ENCODE measurements around the gene FXYD6. TPM values are rescaled to one million over a fixed set of nuclear protein-coding genes. Genes with fewer than 3 reads are reported as not detected.
"Not testable (repeated sequence)": the region's sequence is repeated elsewhere in the genome, so short reads cannot be mapped to it uniquely, and the experiment has no call there.

The FXYD6 gene
- total and polyA plus RNA-seq, 8 donors, result 41.4 to 188 (median 157) TPM

GRCh38 chr11:117866526-117866925 lies 9.9 kb downstream of the FXYD6 start:
- Histone ChIP-seq H3K4me1 (peaks cover 9 to 11% of the 10 kb centered on the region in 2 donors), H3K36me3 (no peaks in the 10 kb centered on the region), H3K27ac (no peak overlapping the region), H3K4me3 (no peak overlapping the region), H3K27me3 (no peaks in the 10 kb centered on the region), H3K9me3 (no peaks in the 10 kb centered on the region)
- ATAC-seq, result no peak
- DNase-seq, result no peak
- intact Hi-C loops (cut with DNase I), result no loop called here
- TF ChIP-seq CTCF (IDR thresholded peaks at IDR 0.05), result no peak

DNA sequence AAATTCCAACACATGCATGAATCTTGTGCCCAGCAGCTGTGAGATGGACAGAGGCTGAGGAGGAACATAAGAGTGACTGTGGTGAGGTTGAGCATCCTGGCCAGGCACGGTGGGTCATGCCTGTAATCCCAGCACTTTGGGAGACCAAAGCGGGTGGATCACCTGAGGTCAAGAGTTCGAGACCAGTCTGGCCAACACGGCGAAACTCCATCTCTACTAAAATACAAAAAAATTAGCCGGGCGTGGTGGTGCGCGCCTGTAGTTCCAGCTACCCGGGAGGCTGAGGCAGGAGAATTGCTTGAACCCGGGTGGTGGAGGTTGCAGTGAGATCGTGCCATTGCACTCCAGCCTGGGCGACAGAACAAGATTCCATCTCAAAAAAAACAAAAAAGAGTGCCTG lies 10.9 kb downstream of the FXYD6 start:
- ATAC-seq; intact Hi-C loops (cut with DNase I): not testable (repeated sequence)

DNA sequence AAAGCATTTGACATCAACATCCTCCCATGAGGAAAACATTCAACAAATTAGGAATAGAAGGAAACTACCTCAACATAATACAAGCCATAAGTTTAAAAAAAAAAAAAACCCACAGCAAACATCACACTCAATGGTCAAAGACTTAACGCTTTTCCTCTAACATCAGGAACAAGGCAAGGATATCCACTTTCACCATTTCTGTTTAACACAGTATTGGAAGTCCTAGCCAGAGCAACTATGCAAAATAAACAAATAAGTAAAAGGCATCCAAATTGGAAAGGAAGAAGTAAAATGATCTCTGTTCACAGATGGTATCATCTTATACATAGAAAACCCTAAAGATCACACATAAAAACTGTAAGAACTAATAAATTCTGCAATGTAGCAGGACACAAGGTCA lies 13.1 kb downstream of the FXYD6 start:
- H3K4me3 ChIP-seq, result no peak overlapping the region
- no peaks in the 10 kb centered on the region for H3K27me3 ChIP-seq
- ATAC-seq (no peak), DNase-seq (no peak)
- H3K27ac ChIP-seq, result no peak overlapping the region
- H3K4me1 ChIP-seq, result peaks cover 11 to 18% of the 10 kb centered on the region in 2 donors
- intact Hi-C loops (cut with DNase I), result no loop called here
- no peak for TF ChIP-seq CTCF (IDR thresholded peaks at IDR 0.05)
- no peaks in the 10 kb centered on the region for H3K9me3 ChIP-seq
- no peaks in the 10 kb centered on the region for H3K36me3 ChIP-seq

More for the DNA sequence above, 10.9 kb downstream of the FXYD6 start:
- not testable (repeated sequence) for H3K4me3 ChIP-seq, DNase-seq, H3K27me3 ChIP-seq, H3K27ac ChIP-seq, H3K9me3 ChIP-seq, H3K36me3 ChIP-seq
- peaks cover 11 to 18% of the 10 kb centered on the region in 2 donors for H3K4me1 ChIP-seq

DNA sequence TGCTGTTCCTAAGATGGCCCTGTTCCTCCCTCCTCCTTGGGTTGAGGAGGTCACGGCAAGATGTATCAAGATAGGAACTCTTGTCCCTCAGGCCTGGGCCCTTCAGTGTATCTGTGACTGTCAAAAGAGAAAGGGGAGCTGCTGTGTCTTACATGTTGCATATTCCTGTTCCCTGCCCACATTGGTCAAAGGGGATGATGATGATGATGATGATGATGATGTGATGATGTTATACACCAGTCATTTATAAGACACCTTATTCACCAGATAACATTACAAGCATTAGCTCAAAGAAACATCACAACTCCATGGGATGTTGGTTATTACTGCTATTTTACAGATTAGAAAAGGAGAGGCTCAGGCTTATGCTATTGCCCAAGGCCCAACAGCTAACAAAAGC lies 13.7 kb downstream of the FXYD6 start:
- H3K9me3 ChIP-seq, result no peaks in the 10 kb centered on the region
- peak overlapping the region; percentile 54 to 69 for H3K27ac ChIP-seq
- no peaks in the 10 kb centered on the region for H3K36me3 ChIP-seq
- H3K4me1 ChIP-seq, result peaks cover 11 to 25% of the 10 kb centered on the region in 2 donors
- no peak for DNase-seq
- TF ChIP-seq CTCF (IDR thresholded peaks at IDR 0.05), result no peak
- H3K27me3 ChIP-seq, result no peaks in the 10 kb centered on the region
- intact Hi-C loops (cut with DNase I), result no loop called here
- ATAC-seq, result no peak
- no peak overlapping the region for H3K4me3 ChIP-seq

DNA sequence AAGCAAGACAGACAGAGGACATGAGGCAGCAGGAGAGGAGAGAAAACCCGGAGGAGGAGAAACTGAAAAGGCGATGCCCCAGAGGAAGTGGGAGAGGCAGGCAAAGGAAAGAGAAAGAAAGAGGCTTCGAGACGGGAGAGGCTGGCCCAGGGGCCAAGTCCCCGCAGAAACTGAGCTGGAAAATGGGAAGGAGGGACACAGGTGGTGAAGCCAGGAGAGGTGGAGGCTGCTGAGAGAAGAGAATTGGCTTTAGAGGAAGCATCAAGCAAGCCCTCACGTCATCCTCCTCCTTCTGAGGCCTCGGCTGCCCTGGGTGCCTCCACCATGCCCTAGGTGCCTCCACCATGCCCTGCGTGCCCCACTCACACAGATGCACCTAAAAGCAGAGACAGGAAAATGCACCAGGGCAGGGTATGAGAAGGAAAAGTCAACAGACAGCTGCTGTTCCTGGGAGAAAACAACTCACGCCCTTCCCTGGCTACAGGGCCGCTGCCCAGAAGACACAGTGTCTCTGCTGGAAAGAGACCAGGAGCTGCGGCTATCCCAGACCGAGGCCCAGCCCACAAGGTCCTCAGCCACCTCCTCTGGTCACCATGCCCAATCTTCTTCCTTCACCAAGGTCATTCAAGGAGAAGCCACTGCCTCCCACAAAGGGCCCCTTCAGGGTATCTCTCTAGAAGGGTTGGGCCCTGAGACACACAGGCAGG lies 14.3 kb downstream of the FXYD6 start:
- no peaks in the 10 kb centered on the region for H3K9me3 ChIP-seq
- H3K27me3 ChIP-seq, result no peaks in the 10 kb centered on the region
- intact Hi-C loops (cut with DNase I), result no loop called here
- peaks cover 11 to 30% of the 10 kb centered on the region in 2 donors for H3K4me1 ChIP-seq
- DNase-seq (no peak), ATAC-seq (no peak)
- no peak overlapping the region for H3K4me3 ChIP-seq
- H3K36me3 ChIP-seq, result no peaks in the 10 kb centered on the region
- no peak for TF ChIP-seq CTCF (IDR thresholded peaks at IDR 0.05)
- peak overlapping the region; percentile 54 to 69 for H3K27ac ChIP-seq
